Measurements from ENCODE around the gene ZNF580.

ZNF580 gene

DNA sequence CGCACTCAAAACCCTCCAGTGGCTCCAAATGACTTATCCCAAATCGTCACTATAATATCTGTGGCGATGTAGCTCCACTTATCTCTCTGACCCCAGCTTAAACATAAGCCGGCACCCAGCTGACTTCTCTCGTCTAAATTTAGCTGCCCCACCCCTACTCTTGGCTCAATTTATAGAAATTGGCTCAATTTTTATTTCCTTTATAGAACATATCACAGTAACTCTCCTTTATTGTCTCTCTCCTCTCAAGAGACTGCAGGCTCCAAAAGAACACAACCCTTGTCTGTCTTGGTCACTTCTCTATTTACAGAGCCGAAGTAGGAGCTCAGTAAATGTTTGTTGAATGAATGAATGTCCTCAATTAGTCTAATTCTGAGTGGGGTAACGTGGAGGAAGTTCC lies 17.2 kb upstream of the ZNF580 start:
- Histone ChIP-seq H3K9ac (ENCODE audit: low read depth in 1 of 2, low read length in 2 of 2) (no peak overlapping the region), H3K4me3 (ENCODE audit: low read length in 2 of 2) (peak overlapping the region in 1 of 2 donors; percentile 50), H3K27ac (ENCODE audit: low read depth in 2 of 2, low read length in 2 of 2) (peak overlapping the region in 1 of 2 donors; percentile 56), H3K9me3 (ENCODE audit: control insufficient read depth in 2 of 2, low read length in 2 of 2) (no peaks in the 10 kb centered on the region), H3K36me3 (ENCODE audit: control insufficient read depth in 2 of 2, insufficient read depth in 2 of 2, low read length in 2 of 2) (peaks cover 0 to 12% of the 10 kb centered on the region in 2 donors), H3K27me3 (ENCODE audit: control insufficient read depth in 2 of 2, insufficient read depth in 2 of 2, low read length in 2 of 2) (no peaks in the 10 kb centered on the region), H3K4me1 (ENCODE audit: control insufficient read depth in 2 of 2, insufficient read depth in 2 of 2, low read length in 2 of 2) (peaks cover 0 to 4% of the 10 kb centered on the region in 2 donors)

DNA sequence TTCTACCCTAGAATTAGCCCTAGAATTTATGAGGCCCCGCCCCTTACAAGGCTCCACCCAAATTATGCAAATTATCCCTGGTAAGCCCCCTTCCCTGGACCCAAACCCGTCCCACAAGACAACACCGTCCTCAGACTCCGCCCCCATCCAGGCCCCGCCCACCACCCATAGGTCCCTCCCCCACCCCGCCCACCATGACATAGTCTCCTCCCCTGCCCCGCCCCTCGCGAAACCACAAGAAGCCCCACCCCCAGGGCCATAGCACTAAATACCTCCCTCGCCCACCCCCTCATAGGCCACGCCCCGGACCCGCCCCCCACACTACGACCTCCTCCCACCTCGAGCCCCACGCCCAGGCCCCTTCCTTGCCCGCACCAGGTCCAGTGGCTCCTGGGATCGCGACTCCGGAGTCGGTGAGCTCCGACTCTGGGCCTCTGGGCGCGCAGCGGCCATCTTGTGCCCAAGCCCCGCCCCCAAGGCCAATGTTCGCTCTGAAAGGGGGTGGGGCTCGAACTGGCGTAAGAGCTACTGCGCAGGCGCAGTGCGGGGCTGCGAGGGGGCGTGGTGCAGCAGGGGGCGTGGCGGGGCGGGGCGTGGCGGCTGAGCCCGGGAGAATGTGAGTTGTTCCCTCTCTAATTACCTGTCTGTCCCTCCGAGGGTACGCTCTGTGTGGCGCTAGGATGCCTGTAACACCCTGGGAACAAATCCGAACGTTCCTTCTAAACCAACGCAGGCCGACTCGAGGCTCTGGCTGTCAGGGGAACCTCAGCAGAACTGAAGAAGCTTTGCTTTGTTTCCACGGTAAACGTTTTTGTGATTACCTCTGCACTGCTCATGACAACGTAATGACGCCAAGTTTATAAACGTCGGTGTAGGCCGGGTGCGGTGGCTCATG lies 16.4 kb upstream of the ZNF580 start, which contains the start of gene ZNF784:
ZNF784 (minus strand) TSS at position 458 of the 895 bp plus-strand sequence; CDS start at position 453, 5 bp downstream.
- Histone ChIP-seq H3K4me1 (ENCODE audit: control insufficient read depth in 2 of 2, insufficient read depth in 2 of 2, low read length in 2 of 2) (peaks cover 0 to 4% of the 10 kb centered on the region in 2 donors), H3K27me3 (ENCODE audit: control insufficient read depth in 2 of 2, insufficient read depth in 2 of 2, low read length in 2 of 2) (no peaks in the 10 kb centered on the region), H3K27ac (ENCODE audit: low read depth in 2 of 2, low read length in 2 of 2) (peak within 1 kb of the TSS; percentile 96 to 97), H3K36me3 (ENCODE audit: control insufficient read depth in 2 of 2, insufficient read depth in 2 of 2, low read length in 2 of 2) (peaks cover 0 to 12% of the 10 kb centered on the region in 2 donors), H3K9me3 (ENCODE audit: control insufficient read depth in 2 of 2, low read length in 2 of 2) (no peaks in the 10 kb centered on the region), H3K9ac (ENCODE audit: low read depth in 1 of 2, low read length in 2 of 2) (peak within 1 kb of the TSS; percentile 54 to 70), H3K4me3 (ENCODE audit: low read length in 2 of 2) (peak within 1 kb of the TSS; percentile 64 to 85)

DNA sequence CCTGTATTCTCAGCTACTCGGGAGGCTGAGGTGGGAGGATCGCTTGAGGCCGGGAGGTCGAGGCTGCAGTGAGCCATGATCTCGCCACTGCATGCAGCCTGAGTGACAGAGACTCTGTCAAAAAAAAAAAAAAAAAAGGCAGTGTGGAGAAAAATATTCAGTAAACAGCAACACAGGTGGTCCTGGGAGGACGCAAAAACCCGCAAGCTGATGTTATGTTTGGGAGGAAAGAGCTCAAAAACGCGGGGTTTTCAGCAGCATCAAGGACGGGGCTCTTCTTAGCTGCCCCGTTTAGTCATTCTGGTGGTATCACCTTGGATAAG lies 15.8 kb upstream of the ZNF580 start:
- H3K4me1 ChIP-seq (ENCODE audit: control insufficient read depth in 2 of 2, insufficient read depth in 2 of 2, low read length in 2 of 2): peaks cover 0 to 4% of the 10 kb centered on the region in 2 donors
- peak overlapping the region in 1 of 2 donors; percentile 54 for H3K9ac ChIP-seq (ENCODE audit: low read depth in 1 of 2, low read length in 2 of 2)
- peak overlapping the region; percentile 64 to 85 for H3K4me3 ChIP-seq (ENCODE audit: low read length in 2 of 2)

DNA sequence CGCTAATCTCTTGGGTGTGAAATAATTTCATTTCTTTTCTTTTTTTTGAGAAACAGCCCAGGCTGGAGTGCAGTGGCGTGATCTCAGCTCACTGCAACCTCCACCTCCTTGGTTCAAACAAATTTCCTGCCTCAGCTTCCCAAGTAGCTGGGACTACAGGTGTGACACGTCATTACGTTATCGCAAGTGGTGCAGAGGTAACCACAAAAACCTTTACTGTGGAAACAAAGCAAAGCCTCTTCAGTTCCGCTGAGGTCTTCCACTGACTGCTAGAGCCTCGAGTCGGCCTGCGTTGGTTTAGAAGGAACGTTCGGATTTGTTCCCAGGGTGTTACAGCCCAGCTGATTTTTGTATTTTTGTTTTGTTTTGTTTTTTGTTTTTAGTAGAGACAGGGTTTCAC lies 14.5 kb upstream of the ZNF580 start:
- H3K4me1 ChIP-seq (ENCODE audit: control insufficient read depth in 2 of 2, insufficient read depth in 2 of 2, low read length in 2 of 2): peaks cover 0 to 4% of the 10 kb centered on the region in 2 donors
- no peaks in the 10 kb centered on the region for H3K9me3 ChIP-seq (ENCODE audit: control insufficient read depth in 2 of 2, low read length in 2 of 2)
- H3K27ac ChIP-seq (ENCODE audit: low read depth in 2 of 2, low read length in 2 of 2): no peak overlapping the region
- H3K36me3 ChIP-seq (ENCODE audit: control insufficient read depth in 2 of 2, insufficient read depth in 2 of 2, low read length in 2 of 2): peaks cover 0 to 3% of the 10 kb centered on the region in 2 donors
- H3K9ac ChIP-seq (ENCODE audit: low read depth in 1 of 2, low read length in 2 of 2): no peak overlapping the region
- no peak overlapping the region for H3K4me3 ChIP-seq (ENCODE audit: low read length in 2 of 2)
- no peaks in the 10 kb centered on the region for H3K27me3 ChIP-seq (ENCODE audit: control insufficient read depth in 2 of 2, insufficient read depth in 2 of 2, low read length in 2 of 2)

More for the DNA sequence above, 15.8 kb upstream of the ZNF580 start:
- Histone ChIP-seq H3K36me3 (ENCODE audit: control insufficient read depth in 2 of 2, insufficient read depth in 2 of 2, low read length in 2 of 2) (peaks cover 0 to 12% of the 10 kb centered on the region in 2 donors), H3K27ac (ENCODE audit: low read depth in 2 of 2, low read length in 2 of 2) (peak overlapping the region; percentile 96 to 97), H3K9me3 (ENCODE audit: control insufficient read depth in 2 of 2, low read length in 2 of 2) (no peaks in the 10 kb centered on the region), H3K27me3 (ENCODE audit: control insufficient read depth in 2 of 2, insufficient read depth in 2 of 2, low read length in 2 of 2) (no peaks in the 10 kb centered on the region)

DNA sequence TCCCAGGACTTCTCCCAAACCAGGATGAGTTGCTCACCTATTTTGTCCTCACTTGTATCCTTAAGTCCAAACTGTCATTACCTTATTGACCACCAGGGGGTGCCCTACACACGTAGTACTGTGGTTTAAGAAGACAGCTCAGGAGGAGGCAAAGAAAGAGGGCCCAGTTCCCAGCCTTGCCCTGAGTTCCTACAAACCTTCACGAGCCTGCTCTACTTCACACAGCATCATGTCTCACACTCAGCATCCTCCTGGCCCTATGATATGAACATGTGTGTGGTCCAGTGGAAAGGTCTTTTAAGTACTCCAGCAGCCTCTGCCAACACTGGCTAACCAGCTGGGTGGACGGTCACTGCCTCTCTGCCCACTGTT lies 8.4 kb upstream of the ZNF580 start:
- Histone ChIP-seq H3K27me3 (ENCODE audit: control insufficient read depth in 2 of 2, insufficient read depth in 2 of 2, low read length in 2 of 2) (no peaks in the 10 kb centered on the region), H3K9me3 (ENCODE audit: control insufficient read depth in 2 of 2, low read length in 2 of 2) (no peaks in the 10 kb centered on the region), H3K4me3 (ENCODE audit: low read length in 2 of 2) (no peak overlapping the region), H3K4me1 (ENCODE audit: control insufficient read depth in 2 of 2, insufficient read depth in 2 of 2, low read length in 2 of 2) (peaks cover 16 to 25% of the 10 kb centered on the region in 2 donors), H3K36me3 (ENCODE audit: control insufficient read depth in 2 of 2, insufficient read depth in 2 of 2, low read length in 2 of 2) (no peaks in the 10 kb centered on the region), H3K9ac (ENCODE audit: low read depth in 1 of 2, low read length in 2 of 2) (peak overlapping the region in 1 of 2 donors; percentile 60), H3K27ac (ENCODE audit: low read depth in 2 of 2, low read length in 2 of 2) (no peak overlapping the region)

DNA sequence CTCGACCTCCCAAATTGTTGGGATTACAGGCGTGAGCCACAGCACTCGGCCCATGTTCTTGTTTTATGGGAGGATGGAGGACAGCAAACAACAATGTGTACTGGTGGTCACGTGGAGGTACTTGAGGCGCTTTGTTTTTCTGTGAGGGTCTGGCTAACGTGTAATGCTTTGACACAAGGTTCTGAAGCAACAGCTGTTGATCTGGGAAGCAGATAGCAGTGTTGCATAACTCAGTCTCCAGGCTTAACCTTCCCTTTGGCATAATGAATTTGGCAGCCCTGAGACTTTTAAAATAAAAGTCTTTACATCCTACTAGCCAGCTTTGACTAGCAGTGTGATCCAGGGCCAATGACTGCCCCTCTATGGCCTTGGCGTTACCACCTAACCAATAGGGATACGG lies 6.9 kb upstream of the ZNF580 start:
- Histone ChIP-seq H3K27me3 (ENCODE audit: control insufficient read depth in 2 of 2, insufficient read depth in 2 of 2, low read length in 2 of 2) (no peaks in the 10 kb centered on the region), H3K36me3 (ENCODE audit: control insufficient read depth in 2 of 2, insufficient read depth in 2 of 2, low read length in 2 of 2) (no peaks in the 10 kb centered on the region), H3K4me3 (ENCODE audit: low read length in 2 of 2) (peak overlapping the region in 1 of 2 donors; percentile 99), H3K9me3 (ENCODE audit: control insufficient read depth in 2 of 2, low read length in 2 of 2) (no peaks in the 10 kb centered on the region), H3K9ac (ENCODE audit: low read depth in 1 of 2, low read length in 2 of 2) (no peak overlapping the region), H3K4me1 (ENCODE audit: control insufficient read depth in 2 of 2, insufficient read depth in 2 of 2, low read length in 2 of 2) (peaks cover 16 to 26% of the 10 kb centered on the region in 2 donors), H3K27ac (ENCODE audit: low read depth in 2 of 2, low read length in 2 of 2) (no peak overlapping the region)

DNA sequence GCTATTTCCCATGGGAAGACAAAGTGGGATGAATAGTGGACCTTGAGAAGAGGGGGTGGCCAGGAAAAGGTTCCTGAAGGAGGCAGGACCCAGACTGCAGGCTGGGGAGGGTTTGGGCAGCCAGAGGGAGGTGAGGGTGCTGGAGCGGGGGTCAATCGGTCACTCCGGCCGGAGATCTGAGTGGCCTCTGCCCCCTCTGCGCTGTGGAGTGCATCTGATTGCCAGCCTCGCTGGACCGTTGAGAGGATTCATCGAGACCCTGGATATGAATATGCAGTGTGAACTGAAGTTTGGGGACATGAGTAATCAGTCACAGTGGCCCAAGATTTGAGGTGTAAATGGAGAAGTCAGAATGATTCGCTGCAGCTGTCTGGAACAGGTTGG lies 5.5 kb upstream of the ZNF580 start:
- H3K27me3 ChIP-seq (ENCODE audit: control insufficient read depth in 2 of 2, insufficient read depth in 2 of 2, low read length in 2 of 2): no peaks in the 10 kb centered on the region
- H3K9me3 ChIP-seq (ENCODE audit: control insufficient read depth in 2 of 2, low read length in 2 of 2): no peaks in the 10 kb centered on the region
- peak overlapping the region; percentile 96 to 99 for H3K9ac ChIP-seq (ENCODE audit: low read depth in 1 of 2, low read length in 2 of 2)
- H3K4me3 ChIP-seq (ENCODE audit: low read length in 2 of 2): peak overlapping the region; percentile 94 to 99
- H3K36me3 ChIP-seq (ENCODE audit: control insufficient read depth in 2 of 2, insufficient read depth in 2 of 2, low read length in 2 of 2): no peaks in the 10 kb centered on the region
- peaks cover 21 to 30% of the 10 kb centered on the region in 2 donors for H3K4me1 ChIP-seq (ENCODE audit: control insufficient read depth in 2 of 2, insufficient read depth in 2 of 2, low read length in 2 of 2)
- peak overlapping the region; percentile 84 to 93 for H3K27ac ChIP-seq (ENCODE audit: low read depth in 2 of 2, low read length in 2 of 2)

DNA sequence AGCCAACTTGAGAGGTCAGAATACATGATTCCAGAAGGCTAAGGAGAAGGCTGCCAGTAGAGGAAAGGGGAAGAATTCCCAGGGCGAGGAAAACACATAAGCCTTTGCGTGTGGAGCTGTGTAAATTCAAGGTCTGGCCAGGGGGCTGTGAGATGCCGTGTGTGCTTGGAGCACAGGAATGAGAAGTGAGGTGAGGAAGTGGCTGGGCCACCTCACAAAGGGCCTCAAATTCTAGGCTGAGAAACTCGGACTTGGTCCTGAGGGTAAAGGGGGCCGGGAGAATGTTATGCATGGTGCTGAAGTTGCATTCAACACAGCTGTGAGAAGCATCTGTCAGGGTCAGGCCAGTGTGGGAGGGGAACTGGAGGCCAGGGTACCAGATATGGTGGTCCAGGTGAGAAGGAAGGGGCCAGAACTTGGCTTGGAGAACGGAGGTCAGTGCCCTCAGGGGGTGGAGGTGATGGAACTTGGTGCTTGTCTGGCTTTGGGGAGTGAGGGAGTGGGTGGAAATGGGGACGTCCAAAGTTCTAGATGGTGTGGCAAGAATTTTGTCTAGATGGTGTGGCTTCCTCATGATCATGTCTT lies 4.9 kb upstream of the ZNF580 start:
- Histone ChIP-seq H3K27me3 (ENCODE audit: control insufficient read depth in 2 of 2, insufficient read depth in 2 of 2, low read length in 2 of 2) (no peaks in the 10 kb centered on the region), H3K9ac (ENCODE audit: low read depth in 1 of 2, low read length in 2 of 2) (peak overlapping the region; percentile 96 to 99), H3K4me3 (ENCODE audit: low read length in 2 of 2) (peak overlapping the region; percentile 94 to 99), H3K9me3 (ENCODE audit: control insufficient read depth in 2 of 2, low read length in 2 of 2) (no peaks in the 10 kb centered on the region), H3K27ac (ENCODE audit: low read depth in 2 of 2, low read length in 2 of 2) (peak overlapping the region in 1 of 2 donors; percentile 93), H3K36me3 (ENCODE audit: control insufficient read depth in 2 of 2, insufficient read depth in 2 of 2, low read length in 2 of 2) (no peaks in the 10 kb centered on the region), H3K4me1 (ENCODE audit: control insufficient read depth in 2 of 2, insufficient read depth in 2 of 2, low read length in 2 of 2) (peaks cover 24 to 33% of the 10 kb centered on the region in 2 donors)

DNA sequence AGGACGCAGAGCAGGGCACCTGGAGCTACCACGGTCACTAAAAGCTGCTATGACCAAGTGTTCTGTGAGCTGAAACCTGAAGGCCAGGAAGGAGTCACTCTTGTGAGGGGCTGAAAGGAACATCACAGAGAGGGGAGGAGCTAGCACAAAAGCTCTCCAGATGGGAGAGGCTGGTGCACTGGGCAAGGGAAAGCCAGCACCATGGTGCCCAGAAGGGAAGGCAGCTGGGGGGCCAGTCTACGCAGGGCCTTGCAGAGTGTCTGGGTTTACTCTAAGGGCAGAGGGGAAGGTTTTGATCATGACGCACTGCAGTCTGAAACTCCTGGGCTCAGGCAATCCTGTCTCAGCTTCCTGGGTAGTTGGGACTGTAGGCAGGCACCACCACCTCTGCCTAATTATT lies 4.1 kb upstream of the ZNF580 start:
- peak overlapping the region in 1 of 2 donors; percentile 99 for H3K4me3 ChIP-seq (ENCODE audit: low read length in 2 of 2)
- no peaks in the 10 kb centered on the region for H3K9me3 ChIP-seq (ENCODE audit: control insufficient read depth in 2 of 2, low read length in 2 of 2)
- no peaks in the 10 kb centered on the region for H3K36me3 ChIP-seq (ENCODE audit: control insufficient read depth in 2 of 2, insufficient read depth in 2 of 2, low read length in 2 of 2)
- no peak overlapping the region for H3K9ac ChIP-seq (ENCODE audit: low read depth in 1 of 2, low read length in 2 of 2)
- no peak overlapping the region for H3K27ac ChIP-seq (ENCODE audit: low read depth in 2 of 2, low read length in 2 of 2)
- H3K4me1 ChIP-seq (ENCODE audit: control insufficient read depth in 2 of 2, insufficient read depth in 2 of 2, low read length in 2 of 2): peaks cover 26 to 37% of the 10 kb centered on the region in 2 donors
- H3K27me3 ChIP-seq (ENCODE audit: control insufficient read depth in 2 of 2, insufficient read depth in 2 of 2, low read length in 2 of 2): no peaks in the 10 kb centered on the region

DNA sequence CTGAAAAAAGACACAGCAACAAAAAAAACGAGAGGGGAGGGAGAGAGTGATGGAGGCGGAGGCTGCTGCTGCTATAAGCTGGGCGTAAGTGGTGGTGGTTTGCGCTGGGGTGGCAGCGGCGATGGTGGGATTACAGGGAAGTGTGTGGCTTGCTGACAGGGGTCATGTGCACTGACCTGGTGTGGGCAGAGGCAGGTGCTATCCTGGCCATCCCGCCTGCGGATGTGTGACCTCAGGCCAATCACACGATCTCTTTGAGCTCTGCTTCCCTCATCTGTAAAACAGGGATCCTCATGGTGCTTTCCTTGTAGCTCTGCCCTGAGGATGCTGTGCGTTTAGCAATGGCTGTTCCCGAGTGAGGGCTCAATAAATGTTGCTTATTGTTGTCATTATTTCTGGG lies 3.3 kb upstream of the ZNF580 start:
- Histone ChIP-seq H3K27ac (ENCODE audit: low read depth in 2 of 2, low read length in 2 of 2) (no peak overlapping the region), H3K36me3 (ENCODE audit: control insufficient read depth in 2 of 2, insufficient read depth in 2 of 2, low read length in 2 of 2) (no peaks in the 10 kb centered on the region), H3K9me3 (ENCODE audit: control insufficient read depth in 2 of 2, low read length in 2 of 2) (no peaks in the 10 kb centered on the region), H3K27me3 (ENCODE audit: control insufficient read depth in 2 of 2, insufficient read depth in 2 of 2, low read length in 2 of 2) (no peaks in the 10 kb centered on the region), H3K9ac (ENCODE audit: low read depth in 1 of 2, low read length in 2 of 2) (no peak overlapping the region), H3K4me1 (ENCODE audit: control insufficient read depth in 2 of 2, insufficient read depth in 2 of 2, low read length in 2 of 2) (peaks cover 31 to 37% of the 10 kb centered on the region in 2 donors), H3K4me3 (ENCODE audit: low read length in 2 of 2) (no peak overlapping the region)
